ENCODE data around the gene ADTRP.

DNA sequence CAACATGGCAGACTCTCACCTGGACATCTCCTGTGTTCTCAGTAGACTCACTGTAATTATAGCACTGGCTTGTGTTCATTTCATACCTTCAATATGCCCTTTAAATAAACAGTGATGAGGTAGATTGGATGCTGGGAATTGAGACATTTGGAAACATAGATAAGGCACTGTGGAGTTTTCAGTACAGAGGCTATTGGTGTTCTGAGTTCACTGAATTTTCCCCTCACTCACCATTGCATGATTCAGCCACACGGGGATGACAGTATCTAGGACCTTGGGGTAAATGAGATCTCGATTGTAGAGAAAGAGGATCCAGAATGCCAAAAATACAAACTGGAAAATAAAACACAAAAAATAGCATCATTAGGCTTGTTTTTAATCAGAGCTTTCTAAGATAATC lies 12.6 kb downstream of the ADTRP start:
- no peak for TF ChIP-seq POLR2A (IDR thresholded peaks at IDR 0.05)
- peak in 4 of 6 experiments; percentile 9 to 24 (median 15) for TF ChIP-seq CTCF (IDR thresholded peaks at IDR 0.05)
